Mesothelial cell of epicardium (in vitro differentiated cells): Measurements from ENCODE around the gene SETD1A. TPM values are rescaled to one million over a fixed set of nuclear protein-coding genes. Genes with fewer than 3 reads are reported as not detected.

Experiments used
- DNase-seq, 2 experiments: peaks; one replicate each; pipeline ENCODE4 v3.0.0; 2021; ENCODE audit warnings: low spot score in 2 of 2; ENCODE audit not compliant: unreplicated experiment in 2 of 2
- H3K27ac Mint-ChIP-seq: 2 replicates; pipeline ENCODE4 v1.8.0; 2021; ENCODE audit warnings: mixed read lengths
- H3K27me3 Mint-ChIP-seq: 2 replicates; pipeline ENCODE4 v1.8.0; 2021; ENCODE audit warnings: low read depth, mixed read lengths
- H3K36me3 Mint-ChIP-seq: 2 replicates; pipeline ENCODE4 v1.8.0; 2021; ENCODE audit warnings: mixed read lengths
- H3K4me1 Mint-ChIP-seq: 2 replicates; pipeline ENCODE4 v1.8.0; 2021; ENCODE audit warnings: mixed read lengths
- H3K4me3 Mint-ChIP-seq: 2 replicates; pipeline ENCODE4 v1.8.0; 2021; ENCODE audit warnings: mild to moderate bottlenecking, moderate library complexity, mixed read lengths
- H3K9me3 Mint-ChIP-seq: 2 replicates; pipeline ENCODE4 v1.8.0; 2021; ENCODE audit warnings: mixed read lengths
- total RNA-seq: library from RNA; stranded (reverse); gene quantifications from 3 replicates; pipeline ENCODE4 v1.2.1, GENCODE V29; 2021
- TF ChIP-seq, protein P1 (sequence below): fragments of 200-600 bp; sonication (generic); IDR thresholded peaks from one replicate; pipeline ENCODE4 v1.5.0; 2021; ENCODE audit warnings: antibody characterized with exemption; ENCODE audit not compliant: unreplicated experiment

Gene SETD1A
- total RNA-seq, 1 donor from 2014 or later: 36.4 TPM

DNA sequence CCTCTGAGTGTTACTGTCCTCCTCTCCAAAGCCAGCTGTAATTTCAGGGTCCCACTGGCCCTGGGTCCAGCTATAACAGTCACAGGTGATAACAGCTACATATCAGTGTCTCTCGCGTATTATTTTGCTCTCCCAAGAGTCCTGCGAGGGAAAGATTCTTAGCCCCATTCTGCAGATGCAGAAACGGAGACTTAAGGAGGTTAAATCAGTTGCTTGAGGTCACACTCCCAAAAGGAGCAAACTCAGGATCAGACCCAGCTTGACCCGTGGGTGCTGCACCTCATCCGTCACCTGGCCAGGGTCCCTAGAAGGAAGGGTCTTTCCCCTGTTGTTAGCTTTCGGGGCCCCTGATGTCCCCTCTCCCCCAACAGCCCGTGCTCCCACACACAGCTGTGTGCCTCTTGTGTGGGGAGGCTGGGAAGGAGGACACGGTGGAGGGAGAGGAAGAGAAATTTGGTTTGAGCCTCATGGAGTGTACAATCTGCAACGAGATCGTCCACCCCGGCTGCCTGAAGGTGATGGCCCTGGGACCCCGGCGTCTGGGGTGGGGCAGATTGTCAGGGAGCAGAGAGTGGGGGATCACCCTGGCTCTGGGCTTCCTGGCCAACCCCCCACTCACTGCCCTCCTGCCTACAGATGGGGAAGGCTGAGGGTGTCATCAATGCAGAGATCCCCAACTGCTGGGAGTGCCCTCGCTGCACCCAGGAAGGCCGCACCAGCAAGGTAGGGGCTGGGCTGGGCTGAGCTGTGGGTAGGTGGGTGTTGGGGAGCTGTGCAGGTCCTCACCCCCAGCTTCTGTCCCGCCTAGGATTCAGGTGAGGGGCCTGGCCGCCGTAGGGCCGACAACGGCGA is 30.4 kb upstream of the SETD1A start:
- peak overlapping the region; percentile 30 for H3K27ac Mint-ChIP-seq

DNA sequence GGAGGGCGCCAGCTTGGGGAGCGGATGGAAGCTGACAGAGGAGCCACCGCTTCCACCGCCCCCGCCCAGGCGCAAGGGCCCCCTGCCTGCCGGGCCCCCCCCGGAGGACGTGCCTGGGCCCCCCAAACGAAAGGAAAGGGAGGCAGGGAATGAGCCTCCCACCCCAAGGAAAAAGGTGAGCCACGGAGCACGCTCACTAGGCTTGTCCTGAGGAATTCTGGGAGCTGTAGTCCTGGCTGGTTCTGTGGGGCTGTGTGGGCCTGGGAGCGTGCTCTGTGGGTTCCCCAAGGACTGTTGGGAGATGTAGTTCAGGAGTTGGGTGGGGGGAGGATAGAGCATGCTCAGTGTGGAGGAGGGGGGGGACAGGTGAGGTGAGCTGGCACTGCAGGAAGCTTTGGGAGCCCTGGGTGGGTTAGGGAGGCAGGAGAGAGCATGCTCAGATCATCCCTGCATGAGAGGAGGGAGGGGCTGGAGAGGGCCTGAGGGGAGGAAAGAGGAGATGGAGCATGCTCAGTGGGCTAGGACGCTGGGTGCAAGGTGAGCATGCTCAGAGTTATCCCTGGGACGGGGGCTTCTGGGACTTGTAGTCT is 29.7 kb upstream of the SETD1A start:
- DNase-seq: peak; percentile 44 to 67
- H3K36me3 Mint-ChIP-seq: peaks cover 12% of the 10 kb centered on the region
- TF ChIP-seq, protein P1, sequence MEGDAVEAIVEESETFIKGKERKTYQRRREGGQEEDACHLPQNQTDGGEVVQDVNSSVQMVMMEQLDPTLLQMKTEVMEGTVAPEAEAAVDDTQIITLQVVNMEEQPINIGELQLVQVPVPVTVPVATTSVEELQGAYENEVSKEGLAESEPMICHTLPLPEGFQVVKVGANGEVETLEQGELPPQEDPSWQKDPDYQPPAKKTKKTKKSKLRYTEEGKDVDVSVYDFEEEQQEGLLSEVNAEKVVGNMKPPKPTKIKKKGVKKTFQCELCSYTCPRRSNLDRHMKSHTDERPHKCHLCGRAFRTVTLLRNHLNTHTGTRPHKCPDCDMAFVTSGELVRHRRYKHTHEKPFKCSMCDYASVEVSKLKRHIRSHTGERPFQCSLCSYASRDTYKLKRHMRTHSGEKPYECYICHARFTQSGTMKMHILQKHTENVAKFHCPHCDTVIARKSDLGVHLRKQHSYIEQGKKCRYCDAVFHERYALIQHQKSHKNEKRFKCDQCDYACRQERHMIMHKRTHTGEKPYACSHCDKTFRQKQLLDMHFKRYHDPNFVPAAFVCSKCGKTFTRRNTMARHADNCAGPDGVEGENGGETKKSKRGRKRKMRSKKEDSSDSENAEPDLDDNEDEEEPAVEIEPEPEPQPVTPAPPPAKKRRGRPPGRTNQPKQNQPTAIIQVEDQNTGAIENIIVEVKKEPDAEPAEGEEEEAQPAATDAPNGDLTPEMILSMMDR: no peak
- no peak overlapping the region for H3K4me3 Mint-ChIP-seq
- no peaks in the 10 kb centered on the region for H3K9me3 Mint-ChIP-seq
- H3K4me1 Mint-ChIP-seq: peaks cover 14% of the 10 kb centered on the region
- H3K27ac Mint-ChIP-seq: peak overlapping the region; percentile 21
- H3K27me3 Mint-ChIP-seq: no peaks in the 10 kb centered on the region

More for the DNA sequence above, 30.4 kb upstream of the SETD1A start:
- peaks cover 7% of the 10 kb centered on the region for H3K36me3 Mint-ChIP-seq
- no peak overlapping the region for H3K4me3 Mint-ChIP-seq
- H3K4me1 Mint-ChIP-seq: peaks cover 14% of the 10 kb centered on the region
- no peak for DNase-seq
- H3K27me3 Mint-ChIP-seq: no peaks in the 10 kb centered on the region
- TF ChIP-seq, protein P1: no peak
- H3K9me3 Mint-ChIP-seq: no peaks in the 10 kb centered on the region

DNA sequence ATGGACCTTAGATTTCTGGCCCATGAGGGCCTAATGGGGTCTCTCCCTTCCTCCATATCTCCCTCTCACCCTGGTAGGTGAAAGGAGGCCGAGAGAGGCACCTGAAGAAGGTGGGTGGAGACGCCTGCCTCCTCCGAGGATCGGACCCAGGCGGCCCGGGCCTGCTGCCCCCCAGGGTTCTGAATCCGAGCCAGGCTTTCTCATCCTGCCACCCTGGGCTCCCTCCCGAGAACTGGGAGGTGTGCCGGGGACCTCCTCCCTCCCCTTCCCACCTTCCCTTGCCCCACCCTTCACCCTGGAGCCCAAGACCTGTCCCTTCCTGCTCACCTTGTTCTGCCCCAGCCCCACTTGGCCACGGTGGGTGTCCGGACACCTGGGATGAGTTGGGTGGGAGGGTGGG is 29.2 kb upstream of the SETD1A start:
- TF ChIP-seq, protein P1: no peak
- no peak for DNase-seq
- H3K27me3 Mint-ChIP-seq: no peaks in the 10 kb centered on the region
- no peak overlapping the region for H3K27ac Mint-ChIP-seq
- peaks cover 12% of the 10 kb centered on the region for H3K36me3 Mint-ChIP-seq
- H3K4me1 Mint-ChIP-seq: peaks cover 14% of the 10 kb centered on the region
- H3K9me3 Mint-ChIP-seq: no peaks in the 10 kb centered on the region
- no peak overlapping the region for H3K4me3 Mint-ChIP-seq

DNA sequence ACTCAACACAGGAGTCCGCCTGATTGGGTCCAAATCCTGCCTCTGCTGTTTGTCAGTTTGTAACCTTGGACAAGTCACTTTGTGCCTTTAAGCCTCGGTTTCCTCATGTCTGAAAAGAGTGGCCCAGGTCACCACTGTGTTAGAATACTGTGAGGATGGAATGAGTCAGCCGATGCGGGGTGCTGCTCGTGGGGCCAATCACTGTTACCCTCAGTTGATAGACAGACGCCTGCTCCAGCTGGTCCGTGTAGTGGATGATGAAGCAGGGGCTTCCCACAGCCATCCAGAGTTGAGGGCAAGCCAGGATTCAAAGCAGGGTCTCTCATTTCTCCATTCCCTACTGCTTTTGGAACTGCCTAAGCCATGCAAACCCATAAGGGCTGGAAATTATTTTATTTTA is 28.4 kb upstream of the SETD1A start:
- no peak for DNase-seq
- peaks cover 14% of the 10 kb centered on the region for H3K4me1 Mint-ChIP-seq
- H3K27me3 Mint-ChIP-seq: no peaks in the 10 kb centered on the region

DNA sequence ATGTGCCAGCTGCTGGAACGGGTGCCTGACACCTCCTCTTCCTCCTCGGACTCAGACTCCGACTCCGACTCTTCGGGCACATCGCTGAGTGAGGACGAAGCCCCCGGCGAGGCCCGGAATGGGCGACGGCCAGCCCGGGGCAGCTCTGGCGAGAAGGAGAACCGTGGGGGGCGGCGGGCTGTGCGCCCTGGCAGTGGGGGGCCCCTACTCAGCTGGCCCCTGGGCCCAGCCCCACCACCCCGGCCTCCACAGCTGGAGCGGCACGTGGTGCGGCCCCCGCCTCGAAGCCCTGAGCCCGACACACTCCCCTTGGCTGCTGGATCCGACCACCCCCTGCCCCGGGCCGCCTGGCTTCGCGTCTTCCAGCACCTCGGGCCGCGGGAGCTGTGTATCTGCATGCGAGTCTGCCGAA is 27.4 kb upstream of the SETD1A start:
- H3K9me3 Mint-ChIP-seq: no peaks in the 10 kb centered on the region
- TF ChIP-seq, protein P1: no peak
- peaks cover 19% of the 10 kb centered on the region for H3K36me3 Mint-ChIP-seq
- no peak overlapping the region for H3K4me3 Mint-ChIP-seq
- DNase-seq: no peak
- H3K27ac Mint-ChIP-seq: no peak overlapping the region
- H3K27me3 Mint-ChIP-seq: no peaks in the 10 kb centered on the region
- peaks cover 8% of the 10 kb centered on the region for H3K4me1 Mint-ChIP-seq

More for the DNA sequence above, 28.4 kb upstream of the SETD1A start:
- Mint-ChIP-seq H3K27ac (no peak overlapping the region), H3K4me3 (no peak overlapping the region), H3K36me3 (peaks cover 12% of the 10 kb centered on the region), H3K9me3 (no peaks in the 10 kb centered on the region)
- TF ChIP-seq, protein P1: no peak
